ENCODE measurements around the gene COP1.
"Not testable (repeated sequence)": the region's sequence is repeated elsewhere in the genome, so short reads cannot be mapped to it uniquely, and the experiment has no call there.

COP1 gene

GRCh38 chr1:176206961-176207902 is at the start of gene COP1:
Gene COP1 (minus strand): TSS chr1:176207286. CDS start chr1:176206978, 308 bp downstream.
- intact Hi-C loops (cut with DNase I), result no loop called here
- peak; percentile 94 to 99 (median 97) for DNase-seq

- intact Hi-C loops (cut with DNase I), result no loop called here
- no peak for DNase-seq
Measured at GRCh38 chr1:176252191-176252590, 45.1 kb upstream of the COP1 start.

DNA sequence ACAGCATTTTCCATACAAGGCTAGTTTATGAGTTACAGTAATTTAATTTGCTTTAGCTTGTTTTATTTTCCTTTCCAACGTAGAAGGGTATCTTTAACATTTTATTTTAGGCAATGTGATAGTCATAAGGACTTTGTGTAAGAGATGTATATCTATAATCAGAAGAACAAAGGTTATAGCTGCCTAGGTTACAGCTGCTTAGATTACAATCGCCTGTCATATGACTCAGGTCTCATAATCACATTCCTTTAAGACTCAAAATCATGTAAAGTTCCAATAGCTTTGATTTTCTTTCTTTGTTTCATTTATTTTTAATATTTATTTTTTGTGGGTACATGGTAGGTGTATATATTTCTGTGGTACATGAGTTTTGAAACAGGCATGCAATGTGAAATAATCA is 37.8 kb upstream of the COP1 start:
- intact Hi-C loops (cut with DNase I), result no loop called here
- no peak for DNase-seq

GRCh38 chr1:176243746-176244145 is 36.7 kb upstream of the COP1 start:
- intact Hi-C loops (cut with DNase I), result no loop called here
- DNase-seq, result no peak

DNA sequence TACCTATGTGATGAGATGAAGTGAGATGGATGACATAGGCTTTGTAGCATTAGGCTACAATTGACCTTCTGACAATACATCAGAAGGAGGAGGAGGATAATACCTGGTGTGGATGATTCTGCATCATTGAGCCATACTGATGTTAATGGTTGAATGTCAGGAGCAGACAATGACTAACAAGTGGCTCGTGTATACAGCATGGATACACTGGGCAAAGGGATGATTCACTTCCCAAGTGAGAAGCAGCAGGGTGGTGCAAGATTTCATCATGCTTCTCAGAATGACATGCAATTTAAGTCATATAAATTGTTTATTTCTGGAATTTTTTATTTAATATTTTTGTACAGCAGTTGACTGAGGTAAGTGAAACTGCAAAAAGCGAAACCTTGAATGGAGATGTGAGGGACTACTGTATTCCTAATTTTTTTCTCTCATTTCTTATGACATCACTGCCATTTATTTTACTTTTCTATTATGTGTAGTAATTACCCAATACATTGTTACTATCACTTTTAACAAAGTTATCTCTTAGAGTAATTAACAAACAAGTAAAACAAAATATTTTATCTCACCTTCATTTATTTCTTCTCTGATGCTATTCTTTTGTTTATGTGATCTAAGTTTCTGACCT is 34.4 kb upstream of the COP1 start:
- intact Hi-C loops (cut with DNase I), result no loop called here
- DNase-seq, result no peak

DNA sequence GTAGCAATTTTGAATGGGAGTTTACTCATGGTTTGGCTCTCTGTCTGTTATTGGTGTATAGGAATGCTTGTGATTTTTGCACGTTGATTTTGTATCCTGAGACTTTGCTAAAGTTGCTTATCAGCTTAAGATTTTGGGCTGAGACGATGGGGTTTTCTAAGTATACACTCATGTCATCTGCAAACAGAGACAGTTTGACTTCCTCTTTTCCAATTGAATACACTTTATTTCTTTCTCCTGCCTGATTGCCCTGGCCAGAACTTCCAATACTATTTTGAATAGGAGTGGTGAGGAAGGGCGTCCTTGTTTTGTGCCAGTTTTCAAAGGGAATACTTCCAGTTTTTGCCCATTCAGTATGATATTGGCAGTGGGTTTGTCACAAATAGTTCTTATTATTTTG is 26.6 kb upstream of the COP1 start:
- intact Hi-C loops (cut with DNase I); DNase-seq: not testable (repeated sequence)

GRCh38 chr1:176227579-176227978 is 20.5 kb upstream of the COP1 start:
- intact Hi-C loops (cut with DNase I), result no loop called here
- DNase-seq, result no peak

DNA sequence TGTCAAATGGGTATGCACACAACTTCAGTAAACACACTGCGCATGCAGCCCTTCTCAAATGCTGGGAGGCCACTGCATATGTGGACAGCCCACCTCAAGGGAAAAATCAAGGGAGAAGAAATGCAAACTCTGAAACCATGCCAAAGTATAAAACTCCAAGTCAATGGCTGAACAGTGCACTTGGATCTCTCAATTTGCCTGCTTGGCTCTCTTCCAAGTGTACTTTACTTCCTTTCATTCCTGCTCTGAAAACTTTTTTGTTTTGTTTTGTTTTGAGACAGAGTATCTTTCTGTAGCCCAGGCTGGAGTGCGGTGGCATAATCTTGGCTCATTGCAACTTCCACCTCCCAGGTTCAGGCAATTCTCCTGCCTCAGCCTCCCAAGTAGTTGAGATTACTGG is 18.8 kb upstream of the COP1 start:
- no peak for DNase-seq
- intact Hi-C loops (cut with DNase I), result no loop called here

DNA sequence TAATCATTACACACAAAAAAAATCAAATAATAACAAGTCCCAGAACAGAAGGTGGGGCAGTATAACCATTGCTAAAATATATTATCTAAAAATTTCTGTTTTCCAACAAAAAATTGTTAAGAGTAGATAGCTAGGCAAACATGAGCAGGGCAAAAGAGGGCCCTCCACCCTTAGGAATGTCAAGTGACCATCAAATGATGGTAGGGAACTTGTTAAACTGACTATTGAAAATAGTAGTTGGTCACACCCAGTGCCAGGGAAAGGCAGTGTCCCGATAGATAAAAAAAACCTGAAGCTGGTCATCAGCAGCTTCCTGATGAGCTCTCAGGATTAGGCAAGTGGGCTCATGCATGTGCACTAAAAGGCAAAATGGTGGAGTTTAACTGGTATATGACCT is 18.4 kb upstream of the COP1 start:
- intact Hi-C loops (cut with DNase I), result no loop called here
- DNase-seq, result no peak

GRCh38 chr1:176222196-176222595 is 15.1 kb upstream of the COP1 start:
- no peak for DNase-seq
- intact Hi-C loops (cut with DNase I), result no loop called here

- intact Hi-C loops (cut with DNase I), result no loop called here
- no peak for DNase-seq
Measured at GRCh38 chr1:176220100-176220689, 13.1 kb upstream of the COP1 start.

- no peak for DNase-seq
- intact Hi-C loops (cut with DNase I), result no loop called here
Measured at GRCh38 chr1:176217461-176218099, 10.5 kb upstream of the COP1 start.

DNA sequence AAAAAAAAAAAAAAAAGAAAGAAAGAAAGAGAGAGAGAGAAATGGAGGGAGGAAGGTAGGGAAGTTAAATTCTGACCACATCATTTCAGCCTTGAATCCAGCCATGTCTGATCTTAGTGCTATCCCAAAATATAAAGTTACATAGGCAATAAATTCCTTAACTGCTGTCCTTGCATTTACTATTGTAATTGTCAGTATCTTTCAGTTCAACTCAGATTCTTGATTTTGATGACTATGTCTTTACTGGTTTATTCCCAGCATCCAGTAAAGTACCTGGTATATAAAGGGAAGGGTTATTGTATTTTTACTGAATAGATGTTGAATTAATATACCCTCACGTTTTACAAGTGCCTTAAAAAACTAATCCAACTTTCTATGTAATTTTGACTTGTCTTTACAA is 8.9 kb upstream of the COP1 start:
- DNase-seq, result no peak
- intact Hi-C loops (cut with DNase I), result no loop called here

DNA sequence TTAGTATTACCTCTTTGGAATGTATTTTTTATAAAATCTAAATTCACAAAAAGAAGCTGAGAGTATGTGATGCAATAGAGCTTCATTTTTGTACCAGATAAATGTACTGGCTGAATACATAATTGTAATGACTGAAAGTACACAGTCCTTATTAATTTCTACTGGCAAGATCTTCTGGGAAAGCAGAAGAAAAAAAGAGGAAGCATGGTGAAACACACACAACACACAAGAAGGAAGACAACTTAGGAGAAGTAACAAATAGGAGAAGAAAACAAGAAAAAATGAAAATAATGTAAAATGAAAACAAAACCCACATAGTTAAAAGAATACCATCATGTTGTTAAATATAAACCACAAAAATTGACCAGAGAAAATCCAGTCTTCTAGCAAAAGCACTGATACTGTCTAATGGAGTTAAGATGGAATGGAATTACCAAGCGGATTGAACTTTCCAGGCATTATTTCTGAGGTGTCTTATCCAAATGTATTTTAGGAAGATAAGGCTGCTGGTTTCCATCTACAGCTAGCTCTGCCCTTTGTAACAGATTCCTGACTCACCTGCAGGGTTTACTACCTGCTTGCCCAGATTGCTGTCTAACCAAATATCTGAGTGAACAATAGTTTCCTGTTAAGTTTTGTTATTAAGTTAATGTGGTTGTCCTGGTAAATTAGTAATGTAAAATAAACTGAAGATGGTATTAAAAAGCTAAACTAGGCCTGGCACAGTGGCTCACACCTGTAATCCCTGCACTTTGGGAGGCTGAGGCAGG is 4.5 kb upstream of the COP1 start:
- intact Hi-C loops (cut with DNase I), result no loop called here
- DNase-seq, result no peak

DNA sequence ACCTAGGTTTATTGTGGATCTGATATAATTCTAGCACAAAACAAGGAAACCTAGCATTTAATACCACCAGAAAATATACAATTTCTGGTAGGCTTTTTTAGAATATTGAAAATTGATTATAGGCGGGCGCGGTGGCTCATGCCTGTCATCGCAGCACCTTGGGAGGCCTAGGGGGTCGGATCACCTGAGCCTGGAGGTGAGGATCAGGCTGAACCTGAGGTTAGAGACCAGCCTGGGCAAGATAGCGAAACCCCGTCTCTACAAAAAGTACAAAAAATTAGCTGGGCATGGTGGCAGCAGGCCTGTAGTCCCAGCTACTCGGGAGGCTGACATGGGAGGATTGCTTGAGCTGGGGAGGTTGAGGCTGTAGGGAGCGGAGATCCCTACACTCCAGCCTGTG is 948 bp upstream of the COP1 start:
- DNase-seq, result no peak
- intact Hi-C loops (cut with DNase I), result no loop called here

GRCh38 chr1:176206006-176206960 is 803 bp downstream of the COP1 start:
- intact Hi-C loops (cut with DNase I), result no loop called here
- peak in 5 of 10 donors; percentile 5 to 76 (median 19) for DNase-seq

DNA sequence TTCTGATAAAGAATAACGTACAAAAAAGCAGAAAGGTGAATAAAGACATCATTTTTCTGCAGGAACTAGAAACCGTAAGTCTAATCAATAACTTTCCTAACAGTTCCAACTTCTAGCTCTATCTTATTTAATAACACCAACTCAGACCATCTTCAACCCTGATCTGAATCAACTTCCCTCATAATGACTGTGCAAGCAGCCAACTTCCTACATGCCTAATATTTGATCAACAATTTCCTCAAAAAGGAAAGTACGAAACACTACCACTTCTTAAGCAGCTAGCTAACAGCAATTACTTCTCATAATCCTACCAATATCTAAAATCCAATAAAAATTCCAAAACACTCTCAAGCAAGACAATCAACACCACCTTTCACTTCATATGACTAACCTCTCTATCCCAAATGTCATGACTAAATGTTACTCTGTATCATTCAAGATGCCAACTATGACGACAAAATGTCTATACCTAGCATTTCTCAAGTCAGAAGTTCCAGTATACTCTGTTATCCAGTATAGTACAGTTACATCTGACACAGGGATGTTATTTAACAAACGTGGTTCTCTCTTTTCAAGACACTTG is 1.7 kb downstream of the COP1 start:
- no peak for DNase-seq
- intact Hi-C loops (cut with DNase I), result no loop called here

GRCh38 chr1:176204655-176205054 is 2.4 kb downstream of the COP1 start:
- intact Hi-C loops (cut with DNase I); DNase-seq: not testable (repeated sequence)

DNA sequence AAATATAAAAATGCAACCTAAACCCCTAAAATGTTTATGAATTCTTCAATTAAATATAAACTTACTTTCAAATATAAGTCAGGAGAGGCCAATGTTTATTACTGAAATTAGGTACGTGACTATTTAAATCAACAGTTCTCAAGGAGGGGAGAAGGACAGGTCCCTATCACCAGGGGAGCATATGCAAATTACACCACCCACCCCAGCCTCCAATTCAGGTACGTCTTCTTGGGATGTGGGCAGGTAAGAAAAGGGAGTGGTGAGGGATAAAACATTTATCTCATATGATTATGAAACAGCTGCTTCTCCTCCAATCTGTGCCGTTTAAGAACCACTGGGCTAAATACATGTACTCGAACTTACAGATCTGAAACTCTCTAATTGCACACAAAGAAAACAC is 3.4 kb downstream of the COP1 start:
- DNase-seq, result no peak
- intact Hi-C loops (cut with DNase I), result no loop called here

Data from posterior cingulate gyrus (tissue), 11 donors.